HepG2 (cell line): ENCODE results near the gene LTB4R2. TPM values are rescaled to one million over a fixed set of nuclear protein-coding genes. Genes with fewer than 3 reads are reported as not detected.
A peak's percentile ranks its signal among the peaks of the same experiment; 100 is the strongest.

Source experiments
- ATAC-seq: fragments of 200-7000 bp; cut with Tn5 transposase; 3 replicates; pipeline ENCODE4 v1.9.1; 2020; ENCODE audit warnings: mild to moderate bottlenecking, moderate library complexity
- BruUV-seq: library from RNA; stranded (reverse); fragments of 400-500 nt; replicated peaks from 2 replicates; lab custom pipeline; 2021; lab: Mats Ljungman, UMichigan
- CTCF ChIA-PET: fragments of 300-600 bp; formaldehyde crosslinking; extraction: SDS; loops from one replicate; lab custom pipeline; 2021; ENCODE audit warnings: low total read pairs, inconsistent platforms, low intra/inter-chr PET ratio; lab: Yijun Ruan, JAX
- POLR2A ChIA-PET: fragments of 350-600 bp; sonication (Branson Sonifier 250); formaldehyde crosslinking; loops from one replicate; lab custom pipeline; 2020; ENCODE audit warnings: antibody characterized with exemption, inconsistent platforms; lab: Yijun Ruan, JAX
- DNase-seq: peaks from one replicate; pipeline ENCODE4 v3.0.0-alpha.2; 2015; ENCODE audit warnings: low spot score
- FAIRE-seq: peaks from 3 replicates; lab custom pipeline; 2011; peaks lifted over from hg19 to GRCh38; lab: Jason Lieb, UNC
- H2AFZ ChIP-seq: one replicate; pipeline ENCODE4 v1.6.1; 2011; ENCODE audit warnings: low read length, inconsistent platforms
- H3K27ac ChIP-seq: fragments of 300-600 bp; 3 replicates; pipeline ENCODE4 v1.8.0; 2011; ENCODE audit warnings: mixed run types, mild to moderate bottlenecking, mixed read lengths, low read length, inconsistent platforms; ENCODE audit not compliant: insufficient read depth; ENCODE audit errors: extremely low read length
- H3K27me3 ChIP-seq, 2 experiments: fragments of 200-600 bp in 1 of 2; 2 replicates in 1 of 2; 3 replicates in 1 of 2; pipeline versions ENCODE4 v1.6.0 to v1.8.0; 2011; ENCODE audit warnings: low read length in 2 of 2, mild to moderate bottlenecking in 2 of 2, moderate library complexity in 2 of 2, inconsistent platforms in 1 of 2; ENCODE audit not compliant: insufficient read depth in 2 of 2, control insufficient read depth in 1 of 2
- H3K36me3 ChIP-seq, 2 experiments: fragments of 200-600 bp in 1 of 2; replicated peaks in 1 of 2; 2 replicates in 1 of 2; 3 replicates in 1 of 2; pipeline versions ENCODE4 v1.5.1 to v1.8.0; 2011; ENCODE audit warnings: low read length in 2 of 2, inconsistent platforms in 1 of 2; ENCODE audit not compliant: insufficient read depth in 2 of 2, control insufficient read depth in 1 of 2
- H3K4me1 ChIP-seq: 2 replicates; pipeline ENCODE4 v1.5.1; 2012; ENCODE audit warnings: low read length, inconsistent platforms; ENCODE audit not compliant: insufficient read depth
- H3K4me2 ChIP-seq: 2 replicates; pipeline ENCODE4 v1.6.0; 2011; ENCODE audit warnings: low read depth, low read length, inconsistent platforms
- H3K4me3 ChIP-seq, 3 experiments: fragments of 200-600 bp in 1 of 3; sonication (generic), shearing (Covaris generic) in 1 of 3; replicated peaks in 1 of 3; 2 replicates each; pipeline ENCODE4 v1.5.1; 2011 to 2016; ENCODE audit warnings: low read length in 3 of 3, inconsistent platforms in 2 of 3, low read depth in 2 of 3, mild to moderate bottlenecking in 2 of 3, control low read depth in 1 of 3, mixed read lengths in 1 of 3; ENCODE audit not compliant: insufficient read depth in 1 of 3
- H3K79me2 ChIP-seq: one replicate; pipeline ENCODE4 v1.6.1; 2011; ENCODE audit warnings: low read length, inconsistent platforms; ENCODE audit not compliant: insufficient read depth
- H3K9ac ChIP-seq: 2 replicates; pipeline ENCODE4 v1.6.0; 2011; ENCODE audit warnings: mild to moderate bottlenecking, low read depth, low read length, inconsistent platforms; ENCODE audit not compliant: insufficient read depth
- H3K9me3 ChIP-seq: 2 replicates; pipeline ENCODE4 v1.5.1; 2012; ENCODE audit warnings: mild to moderate bottlenecking, low read length
- H4K20me1 ChIP-seq: 2 replicates; pipeline ENCODE4 v1.6.0; 2011; ENCODE audit warnings: inconsistent platforms, mild to moderate bottlenecking, low read length, moderate library complexity; ENCODE audit not compliant: insufficient read depth
- HNF1B ChIP-seq: sonication (generic); formaldehyde crosslinking; IDR thresholded peaks from 2 replicates; pipeline ENCODE4 v1.5.1; 2020; ENCODE audit warnings: mild to moderate bottlenecking, moderate library complexity, missing genetic modification reagents
- NFATC3 ChIP-seq: sonication (generic); formaldehyde crosslinking; IDR thresholded peaks from 2 replicates; pipeline ENCODE4 v1.5.1; 2020; ENCODE audit warnings: mild to moderate bottlenecking, missing genetic modification reagents
- NFE2L1 ChIP-seq: sonication (generic); formaldehyde crosslinking; IDR thresholded peaks from 2 replicates; pipeline ENCODE4 v1.4.0; 2020; ENCODE audit warnings: missing genetic modification reagents, mild to moderate bottlenecking, borderline replicate concordance
- NR2F1 ChIP-seq, 2 experiments: fragments of 450-650 bp in 1 of 2; formaldehyde crosslinking in 1 of 2; IDR thresholded peaks; 2 replicates each; pipeline versions ENCODE4 v1.5.0 to v1.6.1; 2016 to 2020; ENCODE audit warnings: mild to moderate bottlenecking in 1 of 2, missing compliant biosample characterization in 1 of 2, missing genetic modification reagents in 1 of 2, moderate library complexity in 1 of 2
- SAP130 ChIP-seq: IDR thresholded peaks from 2 replicates; pipeline ENCODE4 v1.6.1; 2016; ENCODE audit warnings: low read depth
- SOX5 ChIP-seq: IDR thresholded peaks from 2 replicates; pipeline ENCODE4 v1.6.1; 2016; ENCODE audit warnings: borderline replicate concordance
- ZNF136 ChIP-seq: sonication (generic); formaldehyde crosslinking; IDR thresholded peaks from 2 replicates; pipeline ENCODE4 v1.8.1; 2022; ENCODE audit warnings: low read depth, mild to moderate bottlenecking, moderate library complexity, missing genetic modification reagents
- ZNF138 ChIP-seq: sonication (generic); formaldehyde crosslinking; IDR thresholded peaks from 2 replicates; pipeline ENCODE4 v1.5.0; 2020; ENCODE audit warnings: mild to moderate bottlenecking, low read depth, missing genetic modification reagents
- WGBS: methylation state at CpG from one replicate; pipeline ENCODE4 v1.1.6; 2017; ENCODE audit warnings: low lambda C conversion rate; 5-methylcytosine and 5-hydroxymethylcytosine counted together
- in situ Hi-C: cut with HindIII; loops from 2 replicates; pipeline ENCODE4 v1.10.0; 2017; ENCODE audit warnings: low pct_unique_long_range_greater_than_20kb; ENCODE audit not compliant: extremely low pct_ligation_motif_present
- intact Hi-C: fragments of 100-400 bp; cut with micrococcal nuclease; formaldehyde crosslinking; loops from one replicate; pipeline ENCODE4 v1.10.0; 2022; ENCODE audit not compliant: unreplicated experiment
- polyA plus RNA-seq, 8 experiments: library from polyadenylated mRNA; depleted of rRNA in 3 of 8; stranded (reverse) in 7 of 8; unstranded in 1 of 8; fragments of >200 nt; fragmentation: Illumina TruSeq in 4 of 8; extraction: Trizol in 4 of 8; gene quantifications; 2 replicates each; pipeline versions ENCODE4 v1.2.1 to v1.2.3, GENCODE V29; 2011 to 2016; ENCODE audit warnings: low read depth in 4 of 8, missing spikeins in 1 of 8, mixed read lengths in 1 of 8; ENCODE audit not compliant: insufficient read depth in 1 of 8
- total RNA-seq, 5 experiments: library from RNA; depleted of rRNA; stranded (reverse); fragments of >200 nt; fragmentation: Illumina TruSeq; extraction: Trizol; gene quantifications; 2 replicates each; pipeline ENCODE4 v1.2.3, GENCODE V29; 2016; ENCODE audit warnings: low read depth in 1 of 5
- TF ChIP-seq, protein P1 (sequence below), 2 experiments: fragments of 450-650 bp in 1 of 2; sonication (generic) in 1 of 2; formaldehyde crosslinking in 1 of 2; IDR thresholded peaks; 2 replicates each; pipeline versions ENCODE4 v1.6.1 to v1.8.0; 2016 to 2022; ENCODE audit warnings: antibody characterized with exemption in 1 of 2, mild to moderate bottlenecking in 1 of 2, missing genetic modification reagents in 1 of 2
- TF ChIP-seq, protein P2 (sequence below): sonication (generic); formaldehyde crosslinking; IDR thresholded peaks from 2 replicates; pipeline ENCODE4 v1.9.0; 2021; ENCODE audit warnings: missing genetic modification reagents, borderline replicate concordance

LTB4R2 gene
- total and polyA plus RNA-seq, 2 of the 13 experiments (the other 11 are each of a cell fraction or from before 2014, with no cell fraction given) = 3.9 to 6.9 TPM

- DNase-seq = no peak
- H3K9ac ChIP-seq = peak overlapping the region; percentile 98
- in situ Hi-C loops = no loop called here
- no peaks in the 10 kb centered on the region for H4K20me1 ChIP-seq
- peaks cover 22% of the 10 kb centered on the region for H3K4me1 ChIP-seq
- BruUV-seq = no TSS peak
- peak overlapping the region; percentile 78 to 96 (median 78) for H3K4me3 ChIP-seq
- ChIA-PET CTCF (interaction anchor here (0.6 to 2.8 kb wide), 4 partner anchors 27 to 75 kb away, joined by 3 to 33 read pairs (median 10); partner anchors contain the start of genes MDP1 and TINF2), POLR2A (interaction anchor here (0.6 to 16.5 kb wide), 53 partner anchors 10 to 1433 kb away, joined by 3 to 435 read pairs (median 7); partner anchors contain the start of genes AJUBA, BCL2L2, CARMIL3 and CBLN3)
- ATAC-seq = peak; percentile 57
- peak overlapping the region; percentile 92 for H3K27ac ChIP-seq
- H3K4me2 ChIP-seq = peak overlapping the region; percentile 97
- H2AFZ ChIP-seq = peak overlapping the region; percentile 11
- intact Hi-C loops = loop anchor here (1.0 to 2.0 kb wide), 4 partner anchors 18 to 54 kb away; partner anchors contain the start of gene MDP1
- WGBS = 17% methylated on average over 13 of the region's 13 CpGs
- H3K79me2 ChIP-seq = peaks cover 5% of the 10 kb centered on the region
- H3K27me3 ChIP-seq = no peaks in the 10 kb centered on the region; a peak in 1 of 5 replicates
- no peaks in the 10 kb centered on the region for H3K9me3 ChIP-seq
- FAIRE-seq = no peak
- peaks cover 19 to 32% of the 10 kb centered on the region in 2 experiments; a peak in 4 of 5 replicates for H3K36me3 ChIP-seq
- TF ChIP-seq, protein P1, sequence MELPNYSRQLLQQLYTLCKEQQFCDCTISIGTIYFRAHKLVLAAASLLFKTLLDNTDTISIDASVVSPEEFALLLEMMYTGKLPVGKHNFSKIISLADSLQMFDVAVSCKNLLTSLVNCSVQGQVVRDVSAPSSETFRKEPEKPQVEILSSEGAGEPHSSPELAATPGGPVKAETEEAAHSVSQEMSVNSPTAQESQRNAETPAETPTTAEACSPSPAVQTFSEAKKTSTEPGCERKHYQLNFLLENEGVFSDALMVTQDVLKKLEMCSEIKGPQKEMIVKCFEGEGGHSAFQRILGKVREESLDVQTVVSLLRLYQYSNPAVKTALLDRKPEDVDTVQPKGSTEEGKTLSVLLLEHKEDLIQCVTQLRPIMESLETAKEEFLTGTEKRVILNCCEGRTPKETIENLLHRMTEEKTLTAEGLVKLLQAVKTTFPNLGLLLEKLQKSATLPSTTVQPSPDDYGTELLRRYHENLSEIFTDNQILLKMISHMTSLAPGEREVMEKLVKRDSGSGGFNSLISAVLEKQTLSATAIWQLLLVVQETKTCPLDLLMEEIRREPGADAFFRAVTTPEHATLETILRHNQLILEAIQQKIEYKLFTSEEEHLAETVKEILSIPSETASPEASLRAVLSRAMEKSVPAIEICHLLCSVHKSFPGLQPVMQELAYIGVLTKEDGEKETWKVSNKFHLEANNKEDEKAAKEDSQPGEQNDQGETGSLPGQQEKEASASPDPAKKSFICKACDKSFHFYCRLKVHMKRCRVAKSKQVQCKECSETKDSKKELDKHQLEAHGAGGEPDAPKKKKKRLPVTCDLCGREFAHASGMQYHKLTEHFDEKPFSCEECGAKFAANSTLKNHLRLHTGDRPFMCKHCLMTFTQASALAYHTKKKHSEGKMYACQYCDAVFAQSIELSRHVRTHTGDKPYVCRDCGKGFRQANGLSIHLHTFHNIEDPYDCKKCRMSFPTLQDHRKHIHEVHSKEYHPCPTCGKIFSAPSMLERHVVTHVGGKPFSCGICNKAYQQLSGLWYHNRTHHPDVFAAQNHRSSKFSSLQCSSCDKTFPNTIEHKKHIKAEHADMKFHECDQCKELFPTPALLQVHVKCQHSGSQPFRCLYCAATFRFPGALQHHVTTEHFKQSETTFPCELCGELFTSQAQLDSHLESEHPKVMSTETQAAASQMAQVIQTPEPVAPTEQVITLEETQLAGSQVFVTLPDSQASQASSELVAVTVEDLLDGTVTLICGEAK (IDR thresholded peaks at IDR 0.05) = no peak
- TF ChIP-seq, protein P1 (CRISPR knock-in tag; IDR thresholded peaks at IDR 0.05) = peak; percentile 3; the same call in 1 of the 2 replicates
- TF ChIP-seq NFE2L1 (CRISPR knock-in tag) (peak; percentile 87; the same call in 1 of the 2 replicates), NR2F1 (CRISPR knock-in tag; IDR thresholded peaks at IDR 0.05) (peak in 1 of 2 experiments; percentile 5; a peak in 1 of 4 replicates), ZNF138 (CRISPR knock-in tag) (peak; percentile 90), SAP130 (no peak), HNF1B (CRISPR knock-in tag) (peak; percentile 67), ZNF136 (CRISPR knock-in tag) (no peak), NFATC3 (CRISPR knock-in tag) (peak; percentile 92; the same call in 1 of the 2 replicates), SOX5 (CRISPR knock-in tag) (no peak)
- TF ChIP-seq, protein P2, sequence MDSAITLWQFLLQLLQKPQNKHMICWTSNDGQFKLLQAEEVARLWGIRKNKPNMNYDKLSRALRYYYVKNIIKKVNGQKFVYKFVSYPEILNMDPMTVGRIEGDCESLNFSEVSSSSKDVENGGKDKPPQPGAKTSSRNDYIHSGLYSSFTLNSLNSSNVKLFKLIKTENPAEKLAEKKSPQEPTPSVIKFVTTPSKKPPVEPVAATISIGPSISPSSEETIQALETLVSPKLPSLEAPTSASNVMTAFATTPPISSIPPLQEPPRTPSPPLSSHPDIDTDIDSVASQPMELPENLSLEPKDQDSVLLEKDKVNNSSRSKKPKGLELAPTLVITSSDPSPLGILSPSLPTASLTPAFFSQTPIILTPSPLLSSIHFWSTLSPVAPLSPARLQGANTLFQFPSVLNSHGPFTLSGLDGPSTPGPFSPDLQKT (CRISPR knock-in tag) = 0 out of 2 replicates have a peak, but pooled peaks have one; percentile 50
These were observed 39.3 kb upstream of the LTB4R2 start for GRCh38 chr14:24270537-24271133.
